Activated gamma-delta T cell treated with anti-CD3 and anti-CD28 coated beads, Interleukin-2, amount 50 U/mL, for 16 hours (primary cell): Measurements from ENCODE around the gene GLA.
A peak's percentile ranks its signal among the peaks of the same experiment; 100 is the strongest.

Source experiments
- DNase-seq: peaks from one replicate; pipeline ENCODE4 v3.0.0-alpha.2; 2020; ENCODE audit warnings: low read depth

Gene GLA

DNA sequence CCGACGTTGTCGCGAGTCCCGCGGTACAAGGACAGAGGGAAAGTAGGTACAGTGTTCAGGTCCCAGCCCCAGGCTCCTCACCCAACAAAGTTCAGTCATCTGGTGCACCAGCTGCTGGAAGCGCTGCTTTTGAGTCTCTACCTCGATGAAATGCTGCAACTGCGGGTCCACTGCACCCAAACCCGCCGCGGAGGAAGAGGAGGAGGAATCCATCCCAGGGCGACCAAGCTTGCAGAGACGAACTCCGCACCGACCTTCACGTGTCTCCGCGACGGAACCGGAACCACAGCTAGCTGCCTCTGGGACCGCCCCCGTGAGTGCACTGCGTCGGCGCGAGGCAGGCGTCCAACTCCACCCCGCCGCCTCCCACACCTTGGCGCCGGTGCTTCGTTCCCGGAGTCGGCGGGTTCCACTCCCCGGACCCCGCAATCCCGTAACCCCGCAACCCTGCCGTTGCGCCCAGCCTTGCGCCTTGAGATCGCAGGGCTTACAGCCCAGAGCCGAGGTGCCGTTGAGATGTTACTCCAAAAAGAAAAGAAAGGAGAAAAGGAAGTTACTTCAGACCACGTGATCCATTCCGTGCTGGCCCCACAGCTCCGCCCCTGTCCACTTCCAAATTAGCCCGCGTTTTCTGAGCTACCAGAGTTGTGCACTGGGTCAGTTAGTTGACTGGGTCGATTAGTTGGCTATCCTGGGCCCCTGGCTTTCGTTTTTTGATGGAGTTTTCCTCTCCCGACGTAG is 59.1 kb downstream of the GLA start, which contains the start of gene TIMM8A:
TIMM8A (minus strand) TSS at position 291 of the 741 bp plus-strand sequence; CDS start at position 213, 78 bp downstream.
- peak; percentile 62 for DNase-seq

DNA sequence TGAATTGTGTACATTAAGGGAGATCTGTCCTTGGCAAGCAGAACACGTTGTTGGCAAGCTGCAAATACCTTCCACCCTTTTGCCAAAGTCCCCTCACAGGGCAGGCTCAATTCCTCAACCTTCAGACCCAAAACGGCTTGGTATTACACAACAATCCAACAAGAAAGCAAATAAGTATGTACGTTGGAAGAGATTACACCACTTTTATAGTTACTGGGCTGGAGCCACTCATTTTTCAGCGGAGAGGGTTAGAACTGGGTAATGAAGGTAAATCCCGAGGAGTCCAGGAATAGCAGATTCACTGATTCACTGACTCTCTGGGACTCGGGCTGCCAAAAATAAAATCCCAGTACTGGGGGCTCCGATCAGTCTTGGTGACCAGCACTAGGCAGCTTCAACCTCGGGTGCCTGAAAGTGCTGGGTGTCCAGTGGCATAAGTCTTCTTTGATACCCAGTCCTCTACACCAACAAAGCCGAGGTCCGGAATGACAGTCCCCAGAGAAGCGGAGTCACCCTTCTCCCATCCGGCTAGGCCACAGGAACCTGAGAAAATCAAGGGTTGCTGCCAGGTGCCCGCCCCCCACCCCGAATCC is 59.8 kb downstream of the GLA start:
- no peak for DNase-seq
